Fibroblast of skin of left quadriceps (primary cell): ENCODE data around the gene TEK.

Experiments
- DNase-seq, 2 experiments: peaks; one replicate each; pipeline ENCODE4 v3.0.0-alpha.2; 2013; ENCODE audit warnings: low read depth in 2 of 2

Gene TEK

DNA sequence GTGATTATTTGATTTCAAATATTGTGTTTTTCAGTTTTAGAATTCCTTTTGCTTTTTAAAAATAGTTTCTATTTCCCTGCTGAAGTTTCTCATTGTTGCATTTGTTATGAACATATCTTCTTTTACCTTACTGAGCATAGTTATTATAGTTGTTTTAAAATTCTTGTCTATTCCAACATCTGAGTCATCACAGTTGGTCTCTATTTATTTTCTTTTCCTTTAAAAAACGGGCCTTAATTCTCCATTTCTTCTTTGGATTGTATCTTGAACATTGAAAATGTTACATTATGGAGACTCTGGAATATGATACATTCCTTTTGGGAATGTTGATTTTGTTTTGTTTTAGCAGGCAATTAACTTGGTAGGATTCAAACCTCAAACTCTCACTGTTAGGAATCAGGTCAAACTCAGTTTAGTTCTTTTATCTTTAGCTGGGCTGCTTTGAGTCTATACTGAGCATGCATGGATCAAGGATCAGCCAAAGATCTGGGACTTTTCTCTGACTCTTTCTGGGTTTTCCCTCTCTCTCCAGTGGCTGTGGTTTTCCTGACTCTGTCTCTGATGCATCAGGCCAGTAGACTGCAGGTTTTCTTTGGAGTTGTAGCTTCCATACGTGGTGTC lies 70.3 kb downstream of the TEK start:
- DNase-seq, result no peak

DNA sequence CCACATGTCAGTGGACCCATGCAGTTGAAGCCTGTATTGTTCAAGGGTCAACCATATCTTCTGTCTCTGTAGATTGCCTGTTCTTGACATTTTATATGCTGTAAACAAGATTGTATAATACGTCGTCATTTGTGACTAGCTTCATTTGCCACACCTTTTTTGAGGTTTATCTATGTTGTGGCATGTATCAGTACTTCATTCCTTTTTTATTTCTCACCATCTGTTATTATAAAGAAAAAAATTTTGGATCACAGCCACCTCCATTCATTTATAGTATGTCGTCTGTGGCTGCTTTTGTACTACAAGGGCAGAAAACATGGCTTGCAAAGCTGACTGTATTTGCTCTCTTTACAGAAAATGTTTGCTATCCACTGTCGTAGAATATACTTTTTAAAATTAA lies 72.4 kb downstream of the TEK start:
- peak; percentile 36 to 40 for DNase-seq

DNA sequence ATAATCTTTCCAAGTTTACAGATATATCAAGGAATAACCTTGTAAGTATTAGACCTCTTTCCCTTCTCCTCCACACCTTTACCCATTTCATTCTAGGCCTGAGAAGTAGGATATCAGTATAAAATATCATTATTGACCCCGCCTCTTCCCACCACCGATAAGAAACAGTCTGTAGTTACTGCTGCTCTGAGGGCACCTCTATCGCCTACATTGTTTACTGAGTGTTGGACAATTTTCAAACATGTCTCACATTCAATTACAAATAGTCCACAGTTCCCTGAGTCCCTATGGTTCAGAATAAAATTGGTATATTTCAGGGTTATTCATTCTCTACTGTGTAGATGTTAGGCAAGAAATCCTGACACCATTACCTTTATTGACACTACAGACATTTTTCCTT lies 73.4 kb downstream of the TEK start:
- no peak for DNase-seq

DNA sequence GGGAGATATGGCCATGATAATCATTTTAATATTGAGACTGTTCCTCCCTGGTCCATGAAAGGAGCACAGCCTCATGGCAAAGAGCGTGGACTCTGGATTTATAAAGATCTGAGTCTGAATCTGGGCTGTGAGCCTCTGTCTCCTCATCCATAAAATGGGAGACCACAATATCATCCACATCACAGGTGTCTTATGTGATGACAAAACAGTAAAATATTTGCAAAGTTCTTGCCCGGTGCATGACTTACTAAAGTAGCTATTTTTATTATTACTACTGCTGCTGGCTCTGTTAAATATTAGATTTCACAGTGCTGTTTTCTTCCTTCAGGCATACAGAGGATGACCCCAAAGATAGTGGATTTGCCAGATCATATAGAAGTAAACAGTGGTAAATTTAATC lies 74.1 kb downstream of the TEK start:
- no peak for DNase-seq

DNA sequence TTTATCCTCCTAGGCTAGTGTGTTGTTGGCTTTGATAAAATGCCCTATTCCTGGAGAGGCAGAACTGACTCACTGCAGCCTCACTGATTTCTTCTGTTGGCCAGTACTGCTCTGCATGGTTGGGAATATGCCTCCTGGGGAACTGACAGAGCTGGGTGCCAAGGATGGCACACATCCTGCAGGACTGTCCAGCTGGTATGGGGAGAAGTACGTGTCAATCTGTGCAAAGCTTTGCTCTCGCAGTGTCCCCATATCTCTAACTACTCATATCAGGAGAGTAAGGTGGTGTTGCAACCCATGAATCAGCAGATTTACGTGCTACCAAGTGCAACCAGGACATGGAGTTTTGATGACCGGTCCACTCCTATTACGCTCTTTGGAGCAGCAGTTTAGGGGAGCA lies 74.7 kb downstream of the TEK start:
- no peak for DNase-seq

DNA sequence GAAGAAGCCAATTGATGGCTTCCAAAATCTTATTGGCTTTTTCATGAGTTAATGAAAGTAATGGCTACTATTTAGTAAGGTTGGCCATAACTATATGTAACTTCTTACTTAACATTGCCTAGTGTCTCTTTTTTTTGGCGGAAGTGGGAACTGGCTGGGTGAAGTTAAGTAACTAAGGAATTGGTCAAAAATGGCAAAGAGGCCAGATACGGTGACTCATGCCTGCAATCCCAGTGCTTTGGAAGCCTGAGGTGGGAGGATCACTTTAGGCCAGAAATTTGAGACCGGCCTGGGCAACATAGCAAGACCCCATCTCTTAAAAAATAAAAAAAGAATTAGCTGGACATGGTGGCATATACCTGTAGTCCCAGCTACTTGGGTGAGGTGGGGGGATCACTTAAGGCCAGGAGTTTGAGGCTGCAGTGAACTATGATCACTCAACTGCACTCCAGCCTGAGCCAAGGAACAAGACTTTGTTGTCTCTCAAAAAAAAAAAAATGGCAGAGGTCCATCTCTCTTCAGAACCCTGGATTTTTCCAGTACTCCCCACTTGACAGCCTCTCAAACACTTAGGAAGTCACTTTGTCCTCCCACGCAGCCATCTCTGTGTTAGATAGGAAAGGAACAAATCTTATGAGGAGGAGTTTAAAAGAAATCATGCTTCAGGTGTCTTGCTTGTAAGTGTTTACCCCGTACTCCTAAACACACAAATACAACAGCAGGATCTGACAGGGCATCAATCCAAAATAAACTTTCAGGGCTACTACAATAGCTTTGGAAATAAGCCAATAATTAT lies 75.7 kb downstream of the TEK start:
- DNase-seq, result no peak

DNA sequence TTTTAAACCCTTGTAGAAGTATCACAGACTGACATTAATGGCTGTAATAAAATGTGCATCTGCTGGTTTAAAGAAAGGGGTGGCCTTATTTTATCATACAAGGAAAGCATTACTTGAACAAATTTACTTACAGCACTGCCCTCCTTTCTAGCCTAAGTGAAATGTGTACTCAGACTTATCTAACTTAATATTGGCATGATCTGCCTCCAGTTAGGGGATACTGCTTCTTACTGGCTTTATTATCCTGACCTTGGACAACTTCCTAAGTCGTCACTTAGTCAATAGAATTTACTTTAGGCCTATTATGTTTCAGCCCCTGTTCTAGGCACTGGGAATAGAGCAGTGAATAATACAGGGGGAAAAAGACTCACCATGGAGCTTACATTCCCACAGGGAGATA lies 79.4 kb downstream of the TEK start:
- DNase-seq, result no peak

DNA sequence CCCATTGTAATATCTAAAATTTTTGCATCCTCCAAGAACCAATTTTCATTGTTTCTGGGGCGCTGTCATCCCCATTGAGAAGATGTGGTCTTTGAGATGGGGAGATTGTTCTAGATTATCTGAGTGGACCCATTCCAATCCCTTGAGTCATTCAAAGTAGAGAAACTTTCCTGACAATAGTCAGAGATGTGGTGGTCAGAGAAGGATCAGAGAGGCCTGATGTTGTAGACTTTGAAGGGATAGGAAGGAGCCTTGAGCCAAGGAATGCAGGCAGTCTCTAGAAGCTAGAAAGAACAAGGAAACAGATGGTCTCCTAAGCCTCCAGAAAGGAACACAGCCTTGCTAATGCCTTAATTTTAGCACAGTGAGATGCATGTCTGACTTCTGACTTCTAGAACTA lies 80.4 kb downstream of the TEK start:
- DNase-seq, result no peak

DNA sequence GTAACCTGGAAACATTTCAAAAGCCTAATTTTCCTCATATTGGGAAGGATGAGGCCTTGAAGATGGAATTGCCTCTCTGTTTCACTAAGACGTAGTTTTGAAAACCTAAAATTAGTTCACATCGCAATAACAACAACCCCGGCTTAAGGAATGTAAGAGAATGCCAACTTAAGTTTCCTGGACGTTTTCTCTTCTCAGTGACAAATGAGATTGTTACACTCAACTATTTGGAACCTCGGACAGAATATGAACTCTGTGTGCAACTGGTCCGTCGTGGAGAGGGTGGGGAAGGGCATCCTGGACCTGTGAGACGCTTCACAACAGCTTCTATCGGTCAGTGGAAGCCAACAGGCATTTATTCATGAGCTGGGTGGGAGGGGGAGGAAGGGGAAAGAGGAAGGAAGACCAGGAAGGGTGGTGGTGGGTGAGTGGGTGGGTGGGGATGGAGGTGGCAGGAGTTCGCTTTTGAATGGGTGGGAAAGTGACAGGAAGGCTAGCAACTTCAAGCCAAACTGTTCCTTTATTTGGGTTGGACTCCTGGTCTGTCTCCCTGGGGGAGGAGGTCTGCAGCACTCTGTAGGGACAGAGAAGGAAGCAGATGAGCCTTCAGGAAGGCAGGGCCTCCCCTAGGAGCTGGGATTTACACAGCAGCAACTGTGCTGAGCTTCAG lies 83.4 kb downstream of the TEK start:
- DNase-seq, result no peak

DNA sequence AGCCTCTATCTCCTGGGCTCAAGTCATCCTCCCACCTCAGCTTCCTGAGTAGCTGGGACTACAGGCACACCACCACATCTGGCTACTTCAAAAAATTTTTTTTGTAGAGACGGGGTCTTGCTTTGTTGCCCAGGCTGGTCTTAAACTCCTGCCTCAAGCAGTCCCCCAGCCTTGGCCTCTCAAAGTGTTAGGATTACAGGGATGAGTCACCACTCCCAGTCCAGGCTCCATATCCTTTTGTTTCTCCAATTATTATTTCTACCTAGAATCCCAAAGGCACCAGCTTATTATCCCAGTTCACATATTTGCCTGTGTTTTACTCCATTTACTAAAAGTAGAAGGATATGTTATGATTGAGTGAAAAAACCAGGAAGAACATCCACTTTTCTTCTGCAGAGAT lies 84.9 kb downstream of the TEK start:
- no peak for DNase-seq

DNA sequence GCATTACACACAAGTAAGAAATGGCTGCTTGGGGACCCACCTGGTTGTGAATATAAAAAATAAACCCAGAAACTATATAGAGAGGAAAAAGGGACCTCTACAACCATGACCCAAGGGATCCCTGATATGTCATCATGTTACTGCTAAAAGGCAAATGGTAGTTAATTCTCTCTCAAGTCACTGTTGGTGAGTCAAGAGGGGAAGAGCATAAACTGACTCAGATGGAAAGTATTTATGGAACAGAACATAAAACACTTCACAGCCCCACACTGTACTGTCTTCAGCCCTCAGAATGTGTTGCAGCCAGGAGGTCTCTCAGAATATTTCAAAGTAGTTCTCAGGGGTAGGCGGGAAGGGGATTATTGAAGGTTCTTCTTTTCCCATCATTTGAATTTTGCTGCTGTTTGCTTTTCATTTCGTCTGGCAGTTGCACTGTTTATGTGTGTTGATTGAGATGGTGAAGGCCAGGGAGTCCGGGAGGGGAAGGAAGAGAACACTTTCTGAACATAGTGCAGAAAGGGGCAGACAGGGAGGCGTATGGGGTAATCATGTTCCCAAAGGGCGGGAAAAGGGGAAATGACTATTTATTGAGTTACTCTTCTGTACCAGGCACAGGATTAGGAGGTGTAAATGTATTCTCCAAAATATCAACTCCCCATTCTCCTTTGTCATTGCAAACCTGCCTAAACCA lies 85.5 kb downstream of the TEK start:
- peak; percentile 79 to 83 for DNase-seq

DNA sequence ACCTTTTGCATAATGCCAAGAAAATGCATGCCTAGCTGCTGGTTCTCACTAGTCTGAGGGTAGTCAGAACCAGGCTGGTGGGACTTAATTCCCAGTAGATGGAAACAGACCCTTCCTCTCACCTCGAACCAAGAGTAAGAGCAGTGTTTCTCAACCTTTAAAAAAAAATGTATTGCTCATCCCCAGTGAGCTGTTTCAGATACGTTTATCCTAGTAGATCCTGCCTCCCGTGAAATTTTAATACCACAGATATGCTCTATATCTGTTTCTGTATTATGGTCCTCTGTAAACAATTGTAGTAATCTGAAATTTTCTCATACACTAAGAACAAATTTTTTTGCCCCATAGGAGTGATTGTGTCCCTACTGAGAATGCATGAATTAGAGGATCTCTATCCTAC lies 86.2 kb downstream of the TEK start:
- no peak for DNase-seq

DNA sequence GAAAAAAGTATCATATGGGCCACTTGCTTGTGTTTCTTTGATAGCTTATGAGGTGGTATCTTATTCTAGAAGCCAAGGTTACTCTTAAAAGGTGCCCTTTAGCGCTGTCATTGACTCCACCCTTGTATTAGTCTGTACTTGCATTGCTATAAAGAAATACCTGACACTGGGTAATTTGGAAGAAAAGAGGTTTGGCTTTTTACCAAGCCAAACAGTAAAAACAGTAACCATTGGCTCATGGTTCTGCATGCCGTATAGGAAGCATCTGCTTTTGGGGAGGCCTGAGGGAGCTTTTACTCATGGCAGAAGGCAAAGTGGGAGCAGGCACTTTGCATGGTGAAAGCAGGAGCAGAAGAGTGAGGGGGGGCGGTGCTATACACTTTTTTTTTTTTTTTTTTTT lies 87.4 kb downstream of the TEK start:
- no peak for DNase-seq

DNA sequence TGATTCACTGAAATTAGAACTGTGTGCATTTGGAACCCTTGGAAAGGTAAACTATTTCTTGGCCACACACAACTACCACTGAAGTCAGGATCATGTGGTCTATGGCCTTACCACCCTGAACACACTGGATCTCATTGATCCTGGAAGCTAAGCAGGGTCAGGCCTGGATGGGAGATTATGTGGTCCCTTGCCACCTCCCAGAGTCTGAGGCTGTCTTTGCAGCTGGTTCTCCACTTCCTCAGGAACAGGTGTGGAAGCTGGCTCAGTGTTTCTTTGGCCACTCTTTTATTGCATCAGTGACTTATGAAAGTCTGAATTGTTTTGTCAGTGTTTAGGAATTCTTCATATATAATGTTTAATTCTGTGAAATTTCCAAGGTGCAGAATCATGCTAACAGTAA lies 89.2 kb downstream of the TEK start:
- no peak for DNase-seq

DNA sequence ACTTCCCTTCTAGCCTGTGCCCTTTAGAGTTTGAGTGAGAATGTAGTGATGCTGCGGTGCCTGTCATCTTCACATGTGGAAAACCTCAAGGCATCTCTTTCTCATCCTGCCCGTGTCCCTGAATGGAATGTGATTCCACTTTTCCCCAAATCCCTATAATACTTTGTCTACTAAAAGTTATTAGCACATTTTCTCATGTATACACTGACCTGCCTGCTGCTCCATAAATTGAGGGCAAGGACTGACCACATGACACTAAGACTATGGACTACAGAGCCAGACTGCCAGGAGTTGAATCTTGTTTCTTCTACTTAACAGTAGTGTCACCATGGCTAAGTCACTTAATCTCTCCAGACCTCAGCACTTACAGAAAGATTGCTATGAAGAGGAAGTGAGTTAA lies 93.0 kb downstream of the TEK start:
- DNase-seq, result no peak

DNA sequence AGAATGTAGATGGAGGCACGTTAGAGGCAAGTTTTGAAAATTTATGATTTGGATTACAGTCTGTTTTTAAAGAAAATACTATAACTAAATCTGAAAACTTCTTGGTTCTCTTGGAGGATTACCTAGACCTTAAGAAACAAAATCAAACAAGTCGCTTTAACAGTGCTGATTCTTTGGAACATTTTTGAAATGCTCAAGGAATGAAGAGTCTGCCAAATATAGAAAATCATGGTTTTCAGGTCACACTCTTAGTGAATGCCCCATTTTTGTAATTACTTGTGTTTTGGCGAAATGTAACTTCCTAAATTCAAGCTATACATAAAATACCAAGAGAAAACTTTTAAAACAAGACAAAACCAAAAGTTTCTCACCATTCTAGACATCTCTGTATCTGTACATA lies 94.8 kb downstream of the TEK start:
- no peak for DNase-seq

DNA sequence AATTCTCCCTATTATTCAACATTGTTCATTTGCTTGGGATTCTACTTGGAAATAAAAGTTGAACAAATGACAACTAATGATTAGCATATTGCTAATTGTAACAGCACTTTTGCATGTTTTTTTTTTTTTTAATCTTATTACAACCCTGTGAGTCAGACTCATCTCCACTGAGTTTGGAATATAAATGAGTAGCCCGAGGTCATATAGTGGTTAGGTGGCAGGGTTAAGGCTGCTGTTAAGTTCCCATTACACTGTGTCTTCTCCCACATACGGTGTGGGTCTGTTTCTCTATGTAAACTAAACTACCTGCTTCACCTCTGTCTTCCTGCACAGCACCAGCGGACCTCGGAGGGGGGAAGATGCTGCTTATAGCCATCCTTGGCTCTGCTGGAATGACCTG lies 95.6 kb downstream of the TEK start:
- no peak for DNase-seq

DNA sequence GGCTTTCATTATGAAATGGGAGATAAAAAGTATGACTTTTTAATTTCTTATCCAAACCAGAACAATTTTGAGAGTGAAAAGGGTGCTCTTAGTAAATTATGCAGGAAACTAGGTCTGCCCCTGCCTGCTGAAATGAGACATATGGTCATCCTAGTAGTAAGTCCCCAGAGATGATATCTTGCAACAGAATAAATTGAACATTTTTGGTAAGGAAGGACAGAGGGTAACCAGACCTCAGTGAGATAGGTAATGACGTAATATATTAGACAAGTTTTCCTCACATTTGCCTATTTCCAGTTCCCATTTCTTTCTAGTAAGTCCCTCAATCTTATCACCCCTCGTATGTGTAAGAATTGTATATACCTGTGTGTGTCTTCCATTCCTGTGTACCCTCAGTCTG lies 96.2 kb downstream of the TEK start:
- DNase-seq, result no peak

DNA sequence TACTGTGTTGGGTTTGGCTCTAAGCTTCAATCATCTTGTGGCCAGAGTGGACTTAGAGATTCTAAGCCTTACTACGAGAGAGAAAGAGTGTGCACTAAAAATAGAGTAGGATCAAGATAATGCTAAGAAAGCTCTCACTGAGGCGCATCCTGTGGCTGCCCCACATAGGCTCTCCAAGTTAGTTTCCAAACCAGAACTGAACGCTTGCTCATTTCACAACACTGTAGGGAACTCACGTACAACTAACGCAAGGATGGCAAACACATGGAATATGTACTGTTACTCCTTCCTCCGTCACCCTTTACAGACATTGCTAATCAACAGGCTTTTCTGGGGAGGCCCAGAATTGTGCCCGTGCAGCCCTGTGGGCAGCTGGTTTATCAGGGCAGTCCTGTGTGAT lies 97.0 kb downstream of the TEK start:
- no peak for DNase-seq

DNA sequence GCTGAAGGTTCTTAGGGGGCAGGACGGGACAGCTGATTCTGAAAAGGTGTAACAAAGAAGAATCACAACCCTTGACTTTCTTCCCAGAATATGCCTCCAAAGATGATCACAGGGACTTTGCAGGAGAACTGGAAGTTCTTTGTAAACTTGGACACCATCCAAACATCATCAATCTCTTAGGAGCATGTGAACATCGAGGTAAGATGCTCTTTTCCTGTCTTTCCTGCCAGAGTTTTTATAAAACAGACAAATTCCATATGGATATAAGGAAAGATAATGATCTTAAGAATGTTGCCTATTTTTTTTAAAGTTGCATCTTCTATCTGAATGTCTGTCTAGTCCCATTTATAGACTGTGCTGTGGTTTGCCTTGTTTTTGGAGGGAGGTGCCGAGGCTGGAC lies 100.0 kb downstream of the TEK start:
- no peak for DNase-seq

DNA sequence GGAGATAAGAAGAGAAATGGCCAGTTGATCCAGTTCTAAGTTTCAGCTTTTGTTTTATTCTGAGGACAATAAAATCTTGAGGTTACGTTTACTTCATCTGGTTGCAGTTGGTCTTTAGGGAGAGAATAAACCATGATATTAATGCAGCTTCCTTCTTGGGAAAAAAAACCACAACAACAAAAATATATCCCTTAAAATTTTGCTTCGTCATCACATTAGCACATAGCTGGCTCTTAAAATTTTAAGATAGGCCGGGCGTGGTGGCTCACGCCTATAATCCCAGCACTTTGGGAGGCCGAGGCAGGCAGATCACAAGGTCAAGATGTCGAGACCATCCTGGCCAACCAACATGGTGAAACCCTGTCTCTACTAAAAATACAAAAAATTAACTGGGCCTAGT lies 101.6 kb downstream of the TEK start:
- DNase-seq, result no peak

DNA sequence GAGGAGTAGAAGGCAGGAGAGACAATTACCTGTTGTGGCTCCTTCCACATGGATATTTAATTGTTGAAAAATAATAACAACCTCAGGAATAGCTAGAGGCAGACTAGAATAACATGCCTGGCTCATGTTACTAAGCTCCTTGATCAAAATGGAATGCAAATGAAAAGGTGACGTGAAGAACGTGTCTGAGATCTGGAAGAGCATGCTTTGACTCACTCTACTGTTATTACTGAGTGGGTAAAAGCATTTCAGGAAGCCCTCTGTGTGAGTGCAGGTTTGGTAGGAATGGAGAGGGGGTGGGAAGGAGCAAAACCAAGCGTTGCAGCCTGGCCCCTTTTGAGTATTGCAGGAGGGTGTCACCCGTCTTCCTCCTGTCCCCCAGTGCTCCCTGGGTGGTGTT lies 103.2 kb downstream of the TEK start:
- DNase-seq, result no peak

DNA sequence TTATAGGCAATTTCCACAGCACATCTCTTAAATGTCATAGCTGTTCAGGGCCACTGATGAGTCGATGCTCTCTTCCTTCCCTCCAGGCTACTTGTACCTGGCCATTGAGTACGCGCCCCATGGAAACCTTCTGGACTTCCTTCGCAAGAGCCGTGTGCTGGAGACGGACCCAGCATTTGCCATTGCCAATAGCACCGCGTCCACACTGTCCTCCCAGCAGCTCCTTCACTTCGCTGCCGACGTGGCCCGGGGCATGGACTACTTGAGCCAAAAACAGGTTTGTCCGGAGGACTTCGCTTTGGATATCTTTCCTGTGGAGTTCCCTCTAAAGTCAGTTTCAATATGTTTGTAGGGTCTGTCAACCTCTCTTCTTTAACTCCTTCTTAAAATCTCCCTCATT lies 103.6 kb downstream of the TEK start:
- DNase-seq, result no peak
